Activated T-cell treated with anti-CD3 and anti-CD28 coated beads, Interleukin-2, amount 50 U/mL, for 4 hours (primary cell): ENCODE measurements around the gene PSG1. TPM values are rescaled to one million over a fixed set of nuclear protein-coding genes. Genes with fewer than 3 reads are reported as not detected.
"Not testable (repeated sequence)": the region's sequence is repeated elsewhere in the genome, so short reads cannot be mapped to it uniquely, and the experiment has no call there.

Experiments
- ATAC-seq, 2 donors: fragments of 200-7000 bp; cut with Tn5 transposase; one replicate each; pipeline ENCODE4 v1.10.0; 2021
- DNase-seq: peaks from one replicate; pipeline ENCODE4 v3.0.0-alpha.2; 2020
- H3K27me3 Mint-ChIP-seq: one replicate; pipeline ENCODE4 v1.8.0; 2021; ENCODE audit warnings: low read depth, mixed read lengths
- H3K36me3 Mint-ChIP-seq: one replicate; pipeline ENCODE4 v1.8.0; 2022; ENCODE audit warnings: mixed read lengths; ENCODE audit not compliant: insufficient read depth
- H3K4me1 Mint-ChIP-seq: one replicate; pipeline ENCODE4 v1.8.0; 2021; ENCODE audit warnings: low read depth, mixed read lengths
- H3K4me3 Mint-ChIP-seq: one replicate; pipeline ENCODE4 v1.8.0; 2021; ENCODE audit warnings: mild to moderate bottlenecking, moderate library complexity, mixed read lengths
- H3K9me3 Mint-ChIP-seq: one replicate; pipeline ENCODE4 v1.8.0; 2021; ENCODE audit warnings: mixed read lengths
- total RNA-seq, 3 donors: library from RNA; stranded (reverse); gene quantifications; one replicate each; pipeline ENCODE4 v1.2.1, GENCODE V29; 2021

PSG1 gene
- total RNA-seq, 3 donors from 2014 or later: not detected

GRCh38 chr19:42819960-42820650 is 59.4 kb downstream of the PSG1 start:
- not testable (repeated sequence) for H3K4me3 Mint-ChIP-seq, H3K9me3 Mint-ChIP-seq, H3K36me3 Mint-ChIP-seq, ATAC-seq, H3K4me1 Mint-ChIP-seq, DNase-seq
- H3K27me3 Mint-ChIP-seq: peaks cover 22% of the 10 kb centered on the region

DNA sequence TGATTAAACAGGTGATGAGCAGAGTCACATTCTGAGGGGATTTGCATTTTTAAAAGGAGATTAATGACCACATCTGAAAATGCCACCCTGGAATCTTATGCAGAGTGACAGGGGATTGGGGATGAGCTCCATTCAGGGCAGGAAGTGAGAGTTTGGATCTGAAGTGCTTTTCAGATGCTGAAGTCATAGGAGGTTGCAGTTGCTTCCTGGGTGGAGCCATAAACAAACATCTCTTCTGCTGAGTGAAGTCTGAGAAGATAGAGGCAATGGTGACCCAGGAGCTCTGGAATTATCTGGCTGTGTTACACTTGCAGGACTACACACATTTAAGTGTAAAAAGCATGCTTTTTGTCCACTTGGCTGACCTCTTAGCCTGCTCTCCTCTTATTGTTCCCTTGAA is 62.6 kb downstream of the PSG1 start:
- ATAC-seq: no peak
- Mint-ChIP-seq H3K4me1 (no peaks in the 10 kb centered on the region), H3K27me3 (peaks cover 20% of the 10 kb centered on the region), H3K9me3 (no peaks in the 10 kb centered on the region), H3K36me3 (no peaks in the 10 kb centered on the region), H3K4me3 (no peak overlapping the region)
- no peak for DNase-seq

Other genes with a start within 250 kb of the PSG1 start
- gene PSG3, start 139.2 kb downstream of the PSG1 start, total RNA-seq: not detected
- gene PSG8, start 114.0 kb downstream of the PSG1 start, total RNA-seq: not detected
- not detected for gene PSG6, start 38.2 kb upstream of the PSG1 start, total RNA-seq
- gene PSG7, start 57.5 kb upstream of the PSG1 start, total RNA-seq: not detected
- gene PSG11, start 146.8 kb upstream of the PSG1 start, total RNA-seq: not detected
- not detected for gene PSG2, start 203.0 kb upstream of the PSG1 start, total RNA-seq